NCI-H187 treated with DMSO at 0.1 percent for 48 hours (cell line): Measurements from ENCODE around the gene LRRC27.
"Not testable (repeated sequence)": the region's sequence is repeated elsewhere in the genome, so short reads cannot be mapped to it uniquely, and the experiment has no call there.

Source experiments
- DNase-seq: peaks from one replicate; lab custom pipeline; 2025; lab: John Stamatoyannopoulos, UW

LRRC27 gene

DNA sequence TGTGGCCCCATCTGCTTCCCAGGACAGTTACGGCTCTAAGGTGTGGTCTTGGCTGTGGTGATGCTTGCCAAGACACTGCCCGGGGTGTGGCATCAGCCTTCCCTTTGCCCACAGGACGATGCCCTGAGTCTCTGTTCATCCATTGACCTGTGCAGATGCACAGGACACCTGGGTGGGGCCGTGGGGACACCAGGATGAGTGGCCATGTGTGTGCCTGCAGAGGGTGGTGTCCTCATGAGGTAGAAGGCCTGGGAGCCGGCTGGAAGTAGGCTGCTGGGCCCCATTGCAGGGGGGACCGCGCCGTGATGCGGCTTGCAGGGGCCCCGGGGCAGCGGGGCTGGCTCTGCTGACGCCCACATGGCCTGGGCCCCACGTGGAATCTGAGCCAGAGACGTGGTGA is 42.6 kb downstream of the LRRC27 start:
- no peak for DNase-seq

DNA sequence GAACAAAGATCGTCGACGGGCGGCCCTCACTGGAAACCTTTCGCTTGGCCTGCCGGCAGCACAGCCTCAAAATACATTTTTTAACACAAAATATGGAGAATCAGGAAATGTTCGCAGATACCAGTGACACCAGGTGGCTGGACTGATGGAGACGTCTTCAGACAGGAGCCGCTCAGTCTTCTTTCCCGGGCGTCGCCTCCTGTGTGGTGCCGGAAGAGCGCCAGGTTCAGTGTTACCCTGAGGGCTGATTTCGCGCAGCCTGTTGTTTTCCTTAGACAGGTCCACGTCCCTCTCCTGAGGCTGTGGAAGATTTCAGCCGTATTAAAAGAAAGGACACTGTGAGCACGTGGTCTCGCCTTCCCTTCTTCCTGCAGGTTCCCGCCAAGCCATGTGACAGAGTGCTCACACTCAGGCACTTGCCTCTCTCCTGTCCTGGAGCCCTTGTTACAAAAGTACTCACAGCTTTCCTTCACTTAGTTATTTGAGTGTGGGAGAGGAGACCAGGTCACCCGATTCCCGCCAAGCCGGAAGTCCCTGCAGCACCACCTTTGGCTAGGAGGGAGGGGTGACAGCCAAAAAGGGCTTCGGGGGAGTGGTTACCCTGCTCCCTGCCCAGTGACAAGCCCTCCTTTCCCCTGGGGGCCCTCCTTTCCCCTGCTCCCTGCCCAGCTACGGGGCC is 43.3 kb downstream of the LRRC27 start:
- DNase-seq, result no peak

DNA sequence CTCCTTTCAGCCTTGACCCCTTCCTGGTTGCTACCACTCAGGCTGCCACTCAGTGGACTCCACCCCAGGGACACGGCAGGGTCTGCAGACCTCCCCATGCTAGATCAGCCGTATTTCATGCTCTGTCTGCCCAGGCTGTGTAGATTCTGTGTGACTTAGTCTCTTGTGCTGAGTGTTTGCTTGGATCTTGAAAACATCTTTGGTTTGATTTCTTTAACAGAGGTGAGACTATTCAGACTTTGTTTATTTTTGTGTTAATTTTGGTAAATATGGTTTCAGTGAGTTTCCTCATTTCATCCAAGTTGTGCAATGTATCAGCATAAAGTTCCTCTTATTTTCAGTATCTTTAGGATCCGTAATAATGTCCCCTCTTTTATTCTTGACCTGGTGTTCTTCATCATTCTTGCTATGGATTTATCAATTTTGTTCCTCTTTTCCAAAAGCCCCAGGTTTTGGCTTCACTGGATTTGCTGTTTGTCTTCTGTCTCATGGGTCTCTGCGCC is 43.9 kb downstream of the LRRC27 start:
- DNase-seq, result no peak

DNA sequence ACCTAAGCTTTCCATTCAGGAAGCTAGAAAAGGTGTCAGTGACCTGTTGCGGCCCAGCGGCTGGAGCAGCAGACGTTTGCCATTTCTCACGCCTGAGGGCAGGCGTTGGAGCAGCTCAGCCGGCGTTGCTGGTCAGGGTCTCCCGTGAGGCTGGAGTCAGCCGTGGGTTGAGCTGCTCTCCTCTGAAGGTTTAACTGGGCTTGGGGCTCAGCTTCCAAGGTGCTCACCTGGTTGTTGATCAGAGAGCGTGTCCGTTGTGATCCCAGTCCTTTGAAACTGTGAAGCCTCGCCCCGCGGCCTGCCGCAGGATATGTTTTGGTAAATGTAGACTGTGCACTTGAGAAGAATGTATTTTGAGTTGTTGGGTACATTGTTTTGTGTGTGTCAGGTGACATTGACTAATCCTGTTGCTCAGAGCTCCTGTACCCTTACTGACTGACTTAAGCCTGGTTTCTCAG is 44.4 kb downstream of the LRRC27 start:
- DNase-seq, result no peak

DNA sequence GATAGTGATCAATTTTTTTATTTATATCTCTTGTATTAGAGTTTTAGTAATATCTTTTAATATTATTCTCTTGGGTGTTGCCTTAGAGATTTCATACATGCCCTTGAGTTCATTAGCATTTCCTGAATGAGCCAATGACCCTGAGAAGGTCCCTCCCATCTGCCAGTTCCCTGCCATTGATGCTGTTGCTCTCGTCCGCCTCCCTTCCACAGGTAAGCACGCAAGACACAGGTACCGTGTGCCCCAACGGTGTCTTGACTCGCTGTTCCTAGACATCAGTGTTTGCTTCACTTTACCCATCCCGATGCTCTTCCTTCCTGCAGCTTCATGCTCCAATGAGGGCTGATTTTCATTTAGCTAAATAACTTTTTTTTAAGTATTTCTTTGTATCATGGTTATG is 45.3 kb downstream of the LRRC27 start:
- DNase-seq, result no peak

DNA sequence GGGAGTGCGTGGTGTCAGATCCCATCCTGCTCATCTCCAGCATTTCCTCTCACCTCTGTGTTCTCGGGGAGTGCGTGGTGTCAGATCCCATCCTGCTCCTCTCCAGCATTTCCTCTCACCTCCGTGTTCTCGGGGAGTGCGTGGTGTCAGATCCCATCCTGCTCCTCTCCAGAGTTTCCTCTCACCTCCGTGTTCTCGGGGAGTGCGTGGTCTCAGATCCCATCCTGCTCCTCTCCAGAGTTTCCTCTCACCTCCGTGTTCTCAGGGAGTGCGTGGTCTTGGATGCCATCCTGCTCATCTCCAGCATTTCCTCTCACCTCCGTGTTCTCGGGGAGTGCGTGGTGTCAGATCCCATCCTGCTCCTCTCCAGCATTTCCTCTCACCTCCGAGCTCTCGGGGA is 47.0 kb downstream of the LRRC27 start:
- not testable (repeated sequence) for DNase-seq

DNA sequence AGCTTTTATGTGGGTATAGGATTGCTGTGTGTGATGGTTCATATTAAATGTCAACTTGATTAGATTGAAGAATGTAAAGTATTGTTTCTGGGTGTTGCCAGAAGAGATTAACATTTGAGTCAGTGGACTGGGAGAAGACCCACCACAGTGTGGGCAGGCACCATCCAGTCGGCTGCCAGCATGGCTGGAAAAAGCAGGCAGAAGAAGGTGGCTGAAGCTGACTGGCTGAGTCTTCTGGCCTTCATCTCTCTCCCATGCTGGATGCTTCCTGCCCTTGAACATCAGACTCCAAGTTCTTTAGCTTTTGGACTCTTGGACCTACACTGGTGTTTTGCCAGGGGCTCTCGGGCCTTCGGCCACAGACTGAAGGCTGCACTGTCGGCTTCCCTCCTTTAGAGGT is 49.0 kb downstream of the LRRC27 start:
- not testable (repeated sequence) for DNase-seq

DNA sequence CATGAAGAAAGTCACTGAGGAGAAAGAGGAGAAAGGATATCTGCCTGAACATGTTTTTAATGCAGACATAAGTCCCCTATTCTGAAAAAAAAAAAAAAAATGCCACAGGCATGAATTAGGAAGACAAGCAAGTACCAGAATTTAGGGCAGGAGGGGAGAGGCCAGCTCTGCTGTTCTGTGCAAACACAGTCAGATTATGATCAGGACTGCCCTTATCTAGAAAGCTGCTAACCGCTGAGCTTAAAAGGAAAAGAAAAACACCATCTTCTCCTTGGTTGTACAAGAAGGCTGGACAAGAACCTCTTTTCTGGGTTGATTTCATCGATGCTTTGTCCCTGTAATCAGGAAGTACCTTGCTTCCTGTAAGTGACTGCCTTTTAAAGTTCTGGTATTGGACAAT is 49.7 kb downstream of the LRRC27 start:
- no peak for DNase-seq

DNA sequence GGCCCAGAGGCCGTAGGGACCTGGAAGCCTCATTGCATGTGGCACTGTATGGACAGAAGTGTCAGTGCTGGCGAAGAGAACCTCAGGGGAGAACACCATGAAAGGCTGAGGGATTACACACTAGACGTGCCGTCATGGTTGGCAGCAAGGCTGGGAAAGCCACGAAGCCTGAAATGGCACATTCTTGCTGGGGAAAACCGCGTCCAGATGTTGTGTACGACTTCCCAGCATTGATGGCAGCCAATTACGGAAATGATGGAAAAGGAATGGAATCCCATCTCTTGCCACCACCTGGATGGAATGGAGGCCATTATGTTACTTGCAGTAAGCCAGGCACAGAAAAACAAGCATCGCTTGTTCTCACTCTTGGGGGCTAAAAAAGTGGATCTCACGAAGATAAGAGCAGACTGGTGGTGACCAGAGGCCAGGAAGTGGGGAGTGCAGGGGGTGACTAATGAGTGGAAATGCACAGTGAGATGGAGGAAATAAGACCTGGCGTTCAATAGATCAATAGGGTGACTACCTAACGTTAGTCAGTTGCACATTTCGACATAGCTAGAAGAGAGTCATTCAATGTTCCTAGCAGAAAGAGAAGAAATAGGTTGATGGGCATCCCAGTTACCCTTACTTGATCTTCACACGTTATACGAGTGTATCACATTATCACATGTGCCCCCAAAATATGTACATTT is 50.4 kb downstream of the LRRC27 start:
- no peak for DNase-seq

DNA sequence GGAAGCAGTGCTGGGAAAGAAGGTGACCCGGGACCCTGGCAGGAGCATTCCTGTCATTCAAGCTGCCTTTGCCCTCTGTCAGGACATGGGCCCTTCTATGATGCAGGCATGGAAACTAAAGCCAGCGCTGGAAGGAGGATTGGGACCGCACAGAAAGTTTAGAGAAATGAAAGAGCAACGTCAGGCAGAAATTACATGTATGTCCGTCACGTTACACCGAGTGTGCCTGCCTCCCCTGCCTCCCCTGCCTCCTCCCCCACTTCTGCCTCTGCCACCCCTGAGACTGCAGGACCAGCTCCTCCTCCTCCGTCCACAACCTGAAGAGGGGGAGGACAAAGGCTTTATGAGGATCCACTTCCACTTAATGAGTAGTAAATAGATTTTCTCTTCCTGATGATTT is 51.1 kb downstream of the LRRC27 start:
- no peak for DNase-seq

DNA sequence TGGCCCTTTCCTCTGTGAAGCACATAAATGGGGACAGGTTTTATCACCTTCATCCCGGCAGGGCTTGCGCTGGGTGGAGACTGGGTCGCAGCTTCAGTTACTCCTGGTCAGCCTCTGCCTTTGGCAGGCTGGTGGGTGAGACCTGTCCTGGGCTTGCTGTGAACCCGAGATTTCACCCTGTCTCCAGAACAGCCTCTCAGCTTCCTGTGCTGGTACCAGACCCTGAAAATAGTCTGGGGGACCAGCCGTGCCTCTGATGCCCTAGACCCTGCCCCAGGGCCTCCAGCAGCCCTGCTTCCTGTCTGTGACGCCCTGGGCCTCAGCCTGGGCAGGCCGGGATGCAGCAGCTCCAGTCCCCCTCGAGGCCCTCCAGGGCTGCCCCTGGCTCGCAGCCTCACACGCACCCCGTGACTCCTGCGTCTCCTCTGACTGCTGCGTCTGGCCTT is 51.8 kb downstream of the LRRC27 start:
- no peak for DNase-seq

DNA sequence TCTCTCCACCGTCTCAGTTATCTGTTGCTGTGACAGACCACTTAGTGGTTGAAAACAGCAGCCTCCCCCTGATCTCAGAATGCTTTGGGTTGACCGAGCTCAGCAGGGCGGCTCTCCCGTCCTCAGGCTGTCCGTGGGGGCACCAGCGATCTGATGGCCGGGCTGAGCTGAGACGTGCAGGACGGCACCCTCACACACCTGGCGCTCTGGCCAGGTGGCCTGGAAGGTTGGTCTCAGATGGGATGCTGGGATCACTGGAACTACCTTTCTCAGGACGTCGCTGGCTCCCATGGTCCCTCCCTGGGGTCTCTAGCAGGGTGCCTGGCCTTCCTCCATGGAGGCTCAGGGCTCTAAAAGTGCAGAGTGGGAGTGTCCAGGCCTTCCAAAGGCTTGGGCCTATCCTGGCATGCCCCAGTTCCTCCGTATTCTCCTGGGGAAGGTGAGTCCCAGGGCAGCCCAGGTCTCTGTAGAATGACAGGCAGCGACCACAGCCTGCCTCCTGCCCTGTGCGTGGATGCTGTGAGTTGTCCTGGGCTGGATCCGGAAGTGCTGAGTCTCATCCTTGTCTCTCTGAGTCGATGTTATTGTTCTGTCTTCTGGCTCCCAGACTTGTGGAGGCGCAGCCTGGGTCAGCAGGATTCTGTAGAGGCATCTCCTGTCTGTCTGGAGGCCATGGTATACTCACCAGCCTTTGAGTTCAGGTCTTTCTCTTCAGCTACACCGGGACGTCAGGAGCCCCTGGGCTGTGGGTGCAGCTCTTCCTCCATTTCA is 52.8 kb downstream of the LRRC27 start:
- DNase-seq, result no peak

DNA sequence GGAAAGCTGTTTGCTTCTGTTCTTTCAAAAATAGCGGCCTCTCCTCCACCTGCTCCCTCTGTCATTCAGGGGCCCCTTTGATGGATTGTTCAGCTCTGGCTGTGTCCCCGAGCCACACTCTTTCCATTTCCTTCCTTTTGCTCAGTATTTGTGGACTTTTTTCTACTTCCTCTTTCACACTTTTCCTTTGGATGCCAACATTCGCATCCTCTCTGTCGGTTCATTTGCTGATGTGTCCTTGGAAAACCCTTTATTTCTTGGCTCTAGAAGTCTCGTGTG is 53.3 kb downstream of the LRRC27 start:
- DNase-seq, result no peak

DNA sequence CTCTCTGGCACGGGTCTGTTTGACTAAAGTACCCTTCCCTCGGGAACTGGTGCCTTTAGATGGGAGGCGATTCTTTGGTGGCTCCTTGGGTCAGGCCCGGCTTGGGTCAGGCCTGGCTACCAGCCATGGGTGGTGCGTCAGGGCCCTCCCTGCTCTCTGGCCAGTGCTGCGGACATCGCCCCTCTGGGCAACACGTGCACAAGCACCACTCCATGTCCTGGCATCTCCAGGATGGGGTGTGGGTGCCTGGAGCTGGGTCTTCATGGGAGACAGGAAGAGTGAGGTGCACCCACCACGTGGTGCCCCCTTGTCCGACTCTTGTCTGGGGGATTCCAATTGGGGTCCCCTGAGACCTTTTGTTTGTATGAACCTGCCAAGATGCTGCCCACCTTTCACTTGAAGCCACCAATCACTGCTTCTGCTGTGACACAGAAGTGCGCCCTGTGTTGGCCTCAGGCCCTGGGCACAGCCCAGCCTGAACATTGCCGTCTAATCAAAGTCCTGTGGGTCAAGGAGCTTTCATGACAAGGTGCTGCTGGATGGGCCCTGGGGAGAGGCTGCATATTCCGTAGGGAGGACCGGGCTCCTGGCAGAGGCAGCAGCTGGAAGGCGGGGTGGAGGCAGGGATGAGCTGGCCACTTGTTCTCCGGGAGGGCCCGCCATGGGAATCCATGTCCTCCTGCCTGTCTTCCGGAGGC is 53.9 kb downstream of the LRRC27 start:
- no peak for DNase-seq

DNA sequence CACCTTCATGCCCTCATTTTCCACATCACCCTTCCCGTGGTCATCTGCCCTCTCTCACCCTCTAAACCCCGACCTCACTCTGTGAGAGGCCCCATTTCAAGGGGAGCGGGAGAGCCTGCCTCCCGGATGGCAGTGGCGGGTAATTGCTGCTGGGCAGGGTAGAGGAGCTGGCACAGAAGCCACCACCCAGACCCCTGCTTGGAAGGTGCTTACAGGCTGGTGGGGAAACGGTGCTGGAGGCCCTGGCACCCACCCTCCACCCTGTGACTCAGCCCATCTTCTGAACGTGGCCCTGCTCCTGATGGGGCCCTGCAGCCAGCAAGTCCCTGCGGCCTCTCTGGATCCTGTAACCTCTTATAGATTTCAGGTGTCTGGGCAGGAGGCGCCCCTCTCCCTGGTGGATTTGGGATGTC is 54.4 kb downstream of the LRRC27 start:
- no peak for DNase-seq

DNA sequence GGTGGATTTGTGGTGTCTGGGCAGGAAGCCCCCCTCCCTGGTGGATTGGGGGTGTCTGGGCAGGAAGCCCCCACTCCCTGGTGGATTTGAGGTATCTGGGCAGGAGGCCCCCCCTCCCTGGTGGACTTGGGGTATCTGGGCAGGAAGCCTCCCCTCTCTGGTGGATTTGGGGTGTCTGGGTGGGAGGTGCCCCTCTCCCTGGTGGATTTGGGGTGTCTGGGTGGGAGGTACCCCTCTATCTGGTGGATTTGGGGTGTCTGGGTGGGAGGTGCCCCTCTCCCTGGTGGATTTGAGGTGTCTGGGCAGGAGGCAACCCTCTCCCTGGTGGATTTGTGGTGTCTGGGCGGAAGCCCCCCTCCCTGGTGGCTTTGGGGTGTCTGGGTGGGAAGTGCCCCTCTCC is 54.9 kb downstream of the LRRC27 start:
- DNase-seq, result not testable (repeated sequence)

DNA sequence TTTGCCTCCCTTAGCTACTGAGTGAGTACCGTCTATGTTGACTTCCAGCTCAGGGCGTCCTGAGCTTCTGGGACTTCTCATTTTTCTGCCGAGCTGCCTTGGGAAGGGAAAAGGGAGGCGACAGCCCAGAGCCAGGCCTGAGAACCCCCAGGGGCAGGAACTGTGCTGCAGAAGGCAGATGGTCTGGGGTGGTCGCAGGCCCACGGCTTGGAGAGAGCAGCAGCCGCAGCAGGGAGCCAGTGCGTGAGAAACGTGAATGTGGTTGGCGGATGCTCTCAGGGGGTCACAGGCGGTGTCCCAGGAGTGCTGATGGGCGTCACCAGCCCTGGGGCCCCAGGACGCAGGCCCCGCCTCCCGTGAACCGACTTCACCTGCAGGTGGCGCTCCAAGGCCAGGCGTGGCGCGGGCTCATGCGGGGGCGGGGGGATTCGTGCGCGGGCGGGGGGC is 55.8 kb downstream of the LRRC27 start:
- no peak for DNase-seq

DNA sequence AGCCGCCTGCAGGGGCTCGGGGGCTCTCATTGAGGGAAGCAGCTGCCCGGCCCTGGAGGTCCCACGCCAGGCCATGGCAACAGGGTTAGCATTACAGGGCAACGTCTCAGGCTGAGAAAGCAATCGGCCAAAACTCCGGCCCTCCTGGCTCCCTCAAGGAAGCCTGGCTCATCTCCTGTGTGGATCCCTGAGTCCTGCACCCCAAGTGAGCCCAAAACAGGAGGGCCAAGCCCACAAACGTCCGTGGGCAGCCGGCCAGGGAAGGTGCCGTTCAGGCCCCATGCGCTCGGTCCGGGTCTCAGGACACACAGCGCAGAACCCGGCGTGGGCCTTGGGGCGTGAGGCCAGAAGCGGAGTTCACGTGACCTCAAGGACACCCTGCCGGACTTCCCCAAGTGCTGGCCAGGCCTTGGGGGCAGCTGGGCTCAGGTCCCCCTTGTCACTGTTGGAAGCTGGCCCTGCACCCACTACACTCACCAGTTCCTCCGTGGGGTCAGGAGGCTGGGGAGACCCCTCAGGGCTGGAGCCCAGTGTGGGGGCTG is 57.0 kb downstream of the LRRC27 start:
- DNase-seq, result no peak

DNA sequence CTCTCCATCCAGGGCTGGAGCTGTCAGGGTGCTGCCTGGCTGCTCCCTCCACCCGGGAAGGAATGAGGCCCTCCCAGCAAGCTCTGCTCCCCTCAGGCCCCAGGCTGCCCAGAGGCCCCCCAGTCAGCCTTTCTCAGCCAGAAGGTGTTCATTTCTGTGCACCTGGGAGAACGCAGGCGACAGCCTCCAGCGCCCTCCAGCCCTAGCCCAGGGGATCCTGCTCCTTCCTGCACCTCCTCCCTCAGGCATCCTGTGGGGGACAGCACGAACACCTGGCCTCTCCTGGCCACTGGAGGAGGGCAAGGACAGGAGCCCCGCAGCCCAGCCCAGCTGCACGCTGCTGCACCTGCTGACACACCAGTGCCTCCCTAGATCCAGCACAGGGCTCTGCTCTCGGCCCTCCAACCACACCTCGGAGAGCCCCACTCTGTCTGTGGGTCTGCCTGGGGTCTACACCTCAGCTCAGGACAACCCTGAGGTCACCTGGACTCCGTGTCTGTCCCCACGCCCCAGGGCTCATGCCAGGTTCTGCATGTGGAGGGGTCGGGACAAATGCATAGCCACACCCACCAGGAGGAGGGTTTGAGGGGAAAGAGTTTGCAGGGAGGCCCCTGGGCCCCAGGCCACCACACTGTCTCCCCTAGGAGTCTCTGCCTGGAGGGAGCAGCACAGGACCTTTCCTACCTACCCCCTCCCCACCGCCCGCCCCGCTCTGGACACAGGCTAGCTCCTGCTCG is 57.6 kb downstream of the LRRC27 start:
- no peak for DNase-seq

DNA sequence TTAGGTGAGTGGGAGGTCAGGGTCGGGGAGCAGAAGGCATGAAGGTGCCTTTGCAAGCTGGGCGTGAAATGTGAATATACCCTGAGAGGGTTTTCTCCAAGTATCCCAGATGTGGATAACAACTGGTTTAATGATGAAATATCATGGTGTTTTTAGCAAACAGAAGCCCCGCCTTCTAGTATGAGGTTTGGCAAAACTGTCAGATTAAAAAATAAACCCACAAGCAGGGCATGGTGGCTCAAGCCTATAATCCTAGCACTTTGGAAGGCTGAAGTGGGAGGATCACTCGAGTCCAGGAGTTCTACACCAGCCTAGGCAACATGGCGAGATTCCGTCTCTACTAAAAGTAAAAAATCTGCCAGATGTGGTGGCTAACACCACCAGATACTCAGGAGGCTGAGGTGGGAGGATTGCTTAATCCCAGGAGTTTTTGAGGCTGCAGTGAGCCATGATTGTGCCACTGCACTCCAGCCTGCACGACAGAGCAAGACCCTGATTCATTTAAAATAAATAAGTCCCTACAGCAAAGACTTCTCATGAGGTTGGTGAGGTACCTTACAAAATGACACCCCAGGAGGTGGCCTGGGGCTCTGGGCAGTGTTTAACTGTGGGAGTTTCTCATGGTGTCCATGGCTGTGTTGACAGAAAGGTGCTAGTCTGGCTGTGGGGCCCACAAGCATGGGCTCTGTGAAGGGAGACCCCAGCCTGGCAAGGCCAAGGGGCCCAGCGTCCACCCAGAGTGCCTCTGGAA is 58.4 kb downstream of the LRRC27 start:
- DNase-seq, result no peak
